ENCODE results near the gene STK40.

STK40 gene

DNA sequence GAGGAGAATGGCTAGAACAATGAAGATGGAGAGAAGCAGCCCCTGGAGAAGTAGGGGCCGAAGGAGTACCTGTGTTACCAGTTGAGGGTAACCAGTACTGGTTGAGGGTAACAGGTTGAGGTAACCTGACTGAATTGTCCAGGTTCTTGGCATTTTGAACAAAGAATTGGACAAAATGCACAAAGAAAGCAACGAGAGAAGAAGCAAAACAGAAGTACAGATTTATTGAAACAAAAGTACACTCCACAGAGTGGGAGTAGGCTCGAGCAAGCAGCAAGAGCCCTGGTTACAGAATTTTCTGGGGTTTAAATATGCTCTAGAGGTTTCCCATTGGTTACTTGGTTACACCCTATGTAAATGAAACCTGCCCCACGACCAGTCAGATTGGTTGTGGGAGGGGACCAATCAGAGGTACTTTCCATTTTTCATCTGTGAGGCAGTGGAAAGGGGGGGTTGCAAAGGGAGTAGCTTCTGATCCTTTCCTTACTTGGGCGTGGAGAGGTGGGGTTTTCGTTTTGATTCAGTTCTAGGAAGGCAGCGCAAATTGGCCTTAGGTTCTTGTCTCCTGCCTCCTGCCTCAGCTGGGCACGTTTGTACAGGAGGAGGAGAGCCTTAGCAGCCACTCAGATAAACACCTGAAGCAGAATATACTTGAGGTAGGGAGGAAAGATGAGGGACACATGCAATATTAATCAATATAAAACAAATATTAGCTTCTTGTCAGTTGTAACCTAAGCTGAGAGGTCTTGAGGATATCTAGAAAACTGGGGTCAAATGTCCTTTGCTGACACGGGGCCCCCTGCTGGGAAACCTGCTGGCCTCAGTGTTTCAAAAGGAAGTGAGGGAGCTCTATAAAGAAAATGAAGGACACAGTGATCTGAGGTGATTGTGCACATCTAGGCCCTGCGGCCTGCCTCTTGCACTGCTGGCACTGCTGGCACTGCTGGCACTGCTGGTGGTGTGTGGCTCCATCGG, 26.2 kb upstream of the STK40 start:
- H3K9me3 ChIP-seq (ENCODE audit: control extremely low read depth in 1 of 5, control insufficient read depth in 4 of 5, insufficient read depth in 2 of 5, low read depth in 1 of 5, low read length in 4 of 5): peaks cover 0 to 4% (median 0%) of the 10 kb centered on the region in 5 experiments
- peaks cover 0 to 6% (median 3%) of the 10 kb centered on the region in 4 experiments for H3K4me1 ChIP-seq (ENCODE audit: control extremely low read depth in 1 of 4, control insufficient read depth in 4 of 4, insufficient read depth in 4 of 4, low read length in 3 of 4)
- peak overlapping the region in 1 of 7 experiments; percentile 4 for H3K4me3 ChIP-seq (ENCODE audit: control insufficient read depth in 1 of 7, extremely low read depth in 1 of 7, insufficient read depth in 4 of 7, low read depth in 2 of 7, low read length in 6 of 7)
- POLR2A ChIA-PET: interaction anchor here (0.7 kb wide), 1 partner anchor 47 kb away, joined by 4 read pairs; no protein-coding TSS in a partner anchor
- H3K27ac ChIP-seq (ENCODE audit: insufficient read depth in 1 of 2, low read depth in 1 of 2, low read length in 2 of 2, poor library complexity in 1 of 2, severe bottlenecking in 2 of 2): no peak overlapping the region
- H3K36me3 ChIP-seq (ENCODE audit: control insufficient read depth in 4 of 4, insufficient read depth in 4 of 4, low read length in 3 of 4): peaks cover 0 to 5% (median 2%) of the 10 kb centered on the region in 4 experiments
- H3K27me3 ChIP-seq (replicated peaks in 2 of 5; ENCODE audit: control insufficient read depth in 4 of 5, insufficient read depth in 5 of 5, low read length in 4 of 5): no peaks in the 10 kb centered on the region
- DNase-seq: peak; percentile 47 to 86 (median 78)
- CTCF ChIA-PET: interaction anchor here (0.6 to 4.1 kb wide), 10 partner anchors 8 to 70 kb away, joined by 3 to 23 read pairs (median 5); no protein-coding TSS in a partner anchor
- whole genome bisulfite sequencing (ENCODE audit: insufficient coverage): 93% methylated on average over 4 of the region's 11 CpGs

DNA sequence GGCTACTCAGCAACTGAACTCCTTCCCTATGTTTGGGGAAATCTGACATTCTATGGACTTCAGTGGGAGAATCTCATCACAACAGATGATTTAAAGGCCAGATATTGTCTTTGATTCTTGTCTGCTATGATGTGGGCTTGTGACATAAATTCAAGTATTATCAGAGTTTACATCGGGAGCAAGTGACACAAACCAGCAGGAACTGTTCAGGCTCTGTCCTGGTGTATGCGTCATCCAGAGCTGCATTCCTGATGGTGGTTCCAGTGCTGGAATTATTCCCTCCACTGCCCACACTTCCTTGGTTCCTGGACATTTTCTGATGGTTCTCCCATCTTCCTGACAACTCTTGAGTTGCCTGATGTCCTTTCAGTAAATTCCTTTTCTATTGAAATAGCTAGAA, 22.8 kb upstream of the STK40 start:
- Histone ChIP-seq H3K36me3 (ENCODE audit: control insufficient read depth in 4 of 4, insufficient read depth in 4 of 4, low read length in 3 of 4) (peaks cover 0 to 7% (median 2%) of the 10 kb centered on the region in 4 experiments), H3K27me3 (replicated peaks in 2 of 5; ENCODE audit: control insufficient read depth in 4 of 5, insufficient read depth in 5 of 5, low read length in 4 of 5) (no peaks in the 10 kb centered on the region), H3K4me3 (ENCODE audit: control insufficient read depth in 1 of 7, extremely low read depth in 1 of 7, insufficient read depth in 4 of 7, low read depth in 2 of 7, low read length in 6 of 7) (no peak overlapping the region), H3K27ac (ENCODE audit: insufficient read depth in 1 of 2, low read depth in 1 of 2, low read length in 2 of 2, poor library complexity in 1 of 2, severe bottlenecking in 2 of 2) (no peak overlapping the region), H3K4me1 (ENCODE audit: control extremely low read depth in 1 of 4, control insufficient read depth in 4 of 4, insufficient read depth in 4 of 4, low read length in 3 of 4) (peaks cover 0 to 6% (median 3%) of the 10 kb centered on the region in 4 experiments), H3K9me3 (ENCODE audit: control extremely low read depth in 1 of 5, control insufficient read depth in 4 of 5, insufficient read depth in 2 of 5, low read depth in 1 of 5, low read length in 4 of 5) (no peaks in the 10 kb centered on the region)
- CTCF ChIA-PET: interaction anchor here (2.1 kb wide), 1 partner anchor 22 kb away, joined by 7 read pairs; no protein-coding TSS in a partner anchor
- DNase-seq: no peak
- WGBS (ENCODE audit: insufficient coverage): 100% methylated on average over 2 of the region's 2 CpGs
- POLR2A ChIA-PET: no interaction called here

DNA sequence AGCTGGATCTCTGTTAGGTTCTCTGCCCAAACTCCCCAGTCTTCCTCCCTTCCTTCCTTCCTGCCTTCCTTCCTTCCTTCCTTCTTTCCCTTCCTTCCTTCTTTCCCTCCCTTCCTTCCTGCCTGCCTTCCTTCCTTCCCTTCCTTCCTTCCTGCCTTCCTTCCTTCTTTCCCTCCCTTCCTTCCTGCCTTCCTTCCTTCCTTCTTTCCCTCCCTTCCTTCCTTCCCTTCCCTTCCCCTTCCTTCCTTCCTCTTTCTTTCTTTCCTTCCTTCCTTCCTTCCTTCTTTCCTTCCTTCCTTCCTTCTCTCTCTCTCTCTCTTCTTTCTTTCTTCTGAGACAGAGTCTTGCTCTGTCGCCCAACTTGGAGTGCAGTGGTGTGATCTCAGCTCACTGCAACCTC, 20.7 kb upstream of the STK40 start:
- POLR2A ChIA-PET: no interaction called here

DNA sequence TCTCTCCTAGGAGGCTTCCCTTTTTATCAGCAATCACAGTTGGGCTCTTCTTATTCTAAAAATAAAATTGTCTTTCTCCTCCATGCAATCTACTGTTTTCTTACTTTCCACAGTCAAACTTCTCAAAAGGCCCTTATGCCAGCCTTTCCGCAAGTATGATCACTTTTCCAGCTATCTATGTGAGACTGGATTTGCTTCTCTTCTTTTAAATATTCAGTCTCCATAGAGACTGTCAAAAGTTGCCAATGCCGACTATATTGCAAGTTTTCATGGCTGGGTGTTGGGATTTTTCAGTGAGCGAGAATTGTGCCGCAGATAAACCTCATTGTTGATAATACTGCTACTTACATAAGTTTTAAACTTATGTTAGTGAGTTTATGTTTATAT, 16.8 kb upstream of the STK40 start:
- ChIA-PET POLR2A (no interaction called here), CTCF (interaction anchor here (2.0 kb wide), 1 partner anchor 60 kb away, joined by 6 read pairs; no protein-coding TSS in a partner anchor)
- Histone ChIP-seq H3K27ac (ENCODE audit: insufficient read depth in 1 of 2, low read depth in 1 of 2, low read length in 2 of 2, poor library complexity in 1 of 2, severe bottlenecking in 2 of 2) (no peak overlapping the region), H3K36me3 (ENCODE audit: control insufficient read depth in 4 of 4, insufficient read depth in 4 of 4, low read length in 3 of 4) (peaks cover 0 to 5% (median 2%) of the 10 kb centered on the region in 4 experiments), H3K4me1 (ENCODE audit: control extremely low read depth in 1 of 4, control insufficient read depth in 4 of 4, insufficient read depth in 4 of 4, low read length in 3 of 4) (peaks cover 0 to 23% (median 17%) of the 10 kb centered on the region in 4 experiments), H3K9me3 (ENCODE audit: control extremely low read depth in 1 of 5, control insufficient read depth in 4 of 5, insufficient read depth in 2 of 5, low read depth in 1 of 5, low read length in 4 of 5) (peaks cover 0 to 2% (median 0%) of the 10 kb centered on the region in 5 experiments), H3K27me3 (replicated peaks in 2 of 5; ENCODE audit: control insufficient read depth in 4 of 5, insufficient read depth in 5 of 5, low read length in 4 of 5) (no peaks in the 10 kb centered on the region), H3K4me3 (ENCODE audit: control insufficient read depth in 1 of 7, extremely low read depth in 1 of 7, insufficient read depth in 4 of 7, low read depth in 2 of 7, low read length in 6 of 7) (no peak overlapping the region)
- no peak for DNase-seq
- WGBS (ENCODE audit: insufficient coverage): 100% methylated on average over 1 of the region's 4 CpGs

More for the DNA sequence above, 20.7 kb upstream of the STK40 start:
- peaks cover 0 to 7% (median 2%) of the 10 kb centered on the region in 4 experiments for H3K36me3 ChIP-seq (ENCODE audit: control insufficient read depth in 4 of 4, insufficient read depth in 4 of 4, low read length in 3 of 4)
- DNase-seq: no peak
- H3K27me3 ChIP-seq (replicated peaks in 2 of 5; ENCODE audit: control insufficient read depth in 4 of 5, insufficient read depth in 5 of 5, low read length in 4 of 5): no peaks in the 10 kb centered on the region
- H3K27ac ChIP-seq (ENCODE audit: insufficient read depth in 1 of 2, low read depth in 1 of 2, low read length in 2 of 2, poor library complexity in 1 of 2, severe bottlenecking in 2 of 2): no peak overlapping the region
- H3K4me1 ChIP-seq (ENCODE audit: control extremely low read depth in 1 of 4, control insufficient read depth in 4 of 4, insufficient read depth in 4 of 4, low read length in 3 of 4): peaks cover 0 to 5% (median 2%) of the 10 kb centered on the region in 4 experiments
- CTCF ChIA-PET: no interaction called here
- H3K4me3 ChIP-seq (ENCODE audit: control insufficient read depth in 1 of 7, extremely low read depth in 1 of 7, insufficient read depth in 4 of 7, low read depth in 2 of 7, low read length in 6 of 7): no peak overlapping the region
- peaks cover 0 to under 1% (median 0%) of the 10 kb centered on the region in 5 experiments for H3K9me3 ChIP-seq (ENCODE audit: control extremely low read depth in 1 of 5, control insufficient read depth in 4 of 5, insufficient read depth in 2 of 5, low read depth in 1 of 5, low read length in 4 of 5)
- WGBS (ENCODE audit: insufficient coverage): 100% methylated on average over 1 of the region's 1 CpG

- Histone ChIP-seq H3K27ac (ENCODE audit: insufficient read depth in 1 of 2, low read depth in 1 of 2, low read length in 2 of 2, poor library complexity in 1 of 2, severe bottlenecking in 2 of 2) (no peak overlapping the region), H3K27me3 (replicated peaks in 2 of 5; ENCODE audit: control insufficient read depth in 4 of 5, insufficient read depth in 5 of 5, low read length in 4 of 5) (no peaks in the 10 kb centered on the region), H3K4me1 (ENCODE audit: control extremely low read depth in 1 of 4, control insufficient read depth in 4 of 4, insufficient read depth in 4 of 4, low read length in 3 of 4) (peaks cover 0 to 29% (median 22%) of the 10 kb centered on the region in 4 experiments), H3K9me3 (ENCODE audit: control extremely low read depth in 1 of 5, control insufficient read depth in 4 of 5, insufficient read depth in 2 of 5, low read depth in 1 of 5, low read length in 4 of 5) (peaks cover 0 to 2% (median 0%) of the 10 kb centered on the region in 5 experiments), H3K36me3 (ENCODE audit: control insufficient read depth in 4 of 4, insufficient read depth in 4 of 4, low read length in 3 of 4) (peaks cover 0 to 1% (median 0%) of the 10 kb centered on the region in 4 experiments), H3K4me3 (ENCODE audit: control insufficient read depth in 1 of 7, extremely low read depth in 1 of 7, insufficient read depth in 4 of 7, low read depth in 2 of 7, low read length in 6 of 7) (peak overlapping the region in 4 of 7 experiments; percentile 45 to 74 (median 66))
- POLR2A ChIA-PET: interaction anchor here (2.8 kb wide), 1 partner anchor 16 kb away, joined by 20 read pairs; the partner anchor contains the start of gene STK40
- no peak for DNase-seq
- CTCF ChIA-PET: interaction anchor here (2.0 to 7.4 kb wide), 5 partner anchors 10 to 60 kb away, joined by 6 to 32 read pairs (median 6); no protein-coding TSS in a partner anchor
- WGBS (ENCODE audit: insufficient coverage): 97% methylated on average over 10 of the region's 12 CpGs
Measured at GRCh38 chr1:36401602-36402503, 16.1 kb upstream of the STK40 start.

GRCh38 chr1:36400825-36401601, 15.3 kb upstream of the STK40 start:
- POLR2A ChIA-PET: interaction anchor here (2.8 kb wide), 1 partner anchor 15 kb away, joined by 20 read pairs; the partner anchor contains the start of gene STK40
- H3K27ac ChIP-seq (ENCODE audit: insufficient read depth in 1 of 2, low read depth in 1 of 2, low read length in 2 of 2, poor library complexity in 1 of 2, severe bottlenecking in 2 of 2): no peak overlapping the region
- WGBS (ENCODE audit: insufficient coverage): 49% methylated on average over 19 of the region's 22 CpGs

More at GRCh38 chr1:36400825-36401601, 15.3 kb upstream of the STK40 start:
- peak; percentile 76 to 83 (median 81) for DNase-seq
- Histone ChIP-seq H3K27me3 (replicated peaks in 2 of 5; ENCODE audit: control insufficient read depth in 4 of 5, insufficient read depth in 5 of 5, low read length in 4 of 5) (no peaks in the 10 kb centered on the region), H3K4me1 (ENCODE audit: control extremely low read depth in 1 of 4, control insufficient read depth in 4 of 4, insufficient read depth in 4 of 4, low read length in 3 of 4) (peaks cover 0 to 33% (median 24%) of the 10 kb centered on the region in 4 experiments), H3K9me3 (ENCODE audit: control extremely low read depth in 1 of 5, control insufficient read depth in 4 of 5, insufficient read depth in 2 of 5, low read depth in 1 of 5, low read length in 4 of 5) (peaks cover 0 to 2% (median 0%) of the 10 kb centered on the region in 5 experiments), H3K36me3 (ENCODE audit: control insufficient read depth in 4 of 4, insufficient read depth in 4 of 4, low read length in 3 of 4) (no peaks in the 10 kb centered on the region), H3K4me3 (ENCODE audit: control insufficient read depth in 1 of 7, extremely low read depth in 1 of 7, insufficient read depth in 4 of 7, low read depth in 2 of 7, low read length in 6 of 7) (peak overlapping the region in 5 of 7 experiments; percentile 17 to 74 (median 58))
- CTCF ChIA-PET: interaction anchor here (1.2 to 7.4 kb wide), 8 partner anchors 11 to 58 kb away, joined by 3 to 32 read pairs (median 6); partner anchors contain the start of gene STK40
